COLO668 (cell line): ENCODE data around the gene SLC12A3.

Source experiments
- DNase-seq: peaks from one replicate; lab custom pipeline; 2025; ENCODE audit not compliant: unreplicated experiment; lab: John Stamatoyannopoulos, UW

Gene SLC12A3

GRCh38 chr16:56864960-56865359 is at the start of gene SLC12A3:
Gene SLC12A3 (plus strand): TSS chr16:56865207. CDS start chr16:56865236, 29 bp downstream.
- DNase-seq: no peak

- DNase-seq: no peak
Observed at GRCh38 chr16:56815721-56816120, 49.3 kb upstream of the SLC12A3 start.

- DNase-seq: no peak
Observed at GRCh38 chr16:56817056-56817455, 48.0 kb upstream of the SLC12A3 start.

- no peak for DNase-seq
Observed at GRCh38 chr16:56817938-56818337, 47.1 kb upstream of the SLC12A3 start.

- no peak for DNase-seq
Observed at GRCh38 chr16:56823081-56823733, 41.8 kb upstream of the SLC12A3 start.

GRCh38 chr16:56824331-56824730 is 40.7 kb upstream of the SLC12A3 start:
- no peak for DNase-seq

- no peak for DNase-seq
Observed at GRCh38 chr16:56824804-56825203, 40.2 kb upstream of the SLC12A3 start.

- DNase-seq: no peak
Observed at GRCh38 chr16:56825826-56826225, 39.2 kb upstream of the SLC12A3 start.

- no peak for DNase-seq
Observed at GRCh38 chr16:56828647-56829046, 36.4 kb upstream of the SLC12A3 start.

- no peak for DNase-seq
Observed at GRCh38 chr16:56830669-56831068, 34.3 kb upstream of the SLC12A3 start.

- no peak for DNase-seq
Observed at GRCh38 chr16:56832768-56833167, 32.2 kb upstream of the SLC12A3 start.

- DNase-seq: no peak
Observed at GRCh38 chr16:56833243-56833970, 31.6 kb upstream of the SLC12A3 start.

GRCh38 chr16:56835320-56835719 is 29.7 kb upstream of the SLC12A3 start:
- DNase-seq: no peak

- no peak for DNase-seq
Observed at GRCh38 chr16:56836410-56837230, 28.4 kb upstream of the SLC12A3 start.

- DNase-seq: no peak
Observed at GRCh38 chr16:56838622-56839337, 26.2 kb upstream of the SLC12A3 start.

- no peak for DNase-seq
Observed at GRCh38 chr16:56841233-56841632, 23.8 kb upstream of the SLC12A3 start.

- DNase-seq: no peak
Observed at GRCh38 chr16:56841659-56842058, 23.3 kb upstream of the SLC12A3 start.

- no peak for DNase-seq
Observed at GRCh38 chr16:56842133-56842532, 22.9 kb upstream of the SLC12A3 start.

- no peak for DNase-seq
Observed at GRCh38 chr16:56844056-56844455, 21.0 kb upstream of the SLC12A3 start.

- DNase-seq: no peak
Observed at GRCh38 chr16:56847173-56847910, 17.7 kb upstream of the SLC12A3 start.
